M059J (cell line): ENCODE results near the gene COL6A2. TPM values are rescaled to one million over a fixed set of nuclear protein-coding genes. Genes with fewer than 3 reads are reported as not detected.
"Not testable (repeated sequence)": the region's sequence is repeated elsewhere in the genome, so short reads cannot be mapped to it uniquely, and the experiment has no call there.

Experiments
- DNase-seq: peaks from one replicate; pipeline ENCODE4 v3.0.0-alpha.2; 2012; ENCODE audit warnings: low read depth
- total RNA-seq: library from RNA; depleted of rRNA; stranded (reverse); fragments of >200 nt; shearing (Covaris generic); gene quantifications from 2 replicates; pipeline ENCODE4 v1.2.3, GENCODE V29; 2014

The COL6A2 gene
- total RNA-seq, 1 experiment from 2014 or later, result 240 TPM

DNA sequence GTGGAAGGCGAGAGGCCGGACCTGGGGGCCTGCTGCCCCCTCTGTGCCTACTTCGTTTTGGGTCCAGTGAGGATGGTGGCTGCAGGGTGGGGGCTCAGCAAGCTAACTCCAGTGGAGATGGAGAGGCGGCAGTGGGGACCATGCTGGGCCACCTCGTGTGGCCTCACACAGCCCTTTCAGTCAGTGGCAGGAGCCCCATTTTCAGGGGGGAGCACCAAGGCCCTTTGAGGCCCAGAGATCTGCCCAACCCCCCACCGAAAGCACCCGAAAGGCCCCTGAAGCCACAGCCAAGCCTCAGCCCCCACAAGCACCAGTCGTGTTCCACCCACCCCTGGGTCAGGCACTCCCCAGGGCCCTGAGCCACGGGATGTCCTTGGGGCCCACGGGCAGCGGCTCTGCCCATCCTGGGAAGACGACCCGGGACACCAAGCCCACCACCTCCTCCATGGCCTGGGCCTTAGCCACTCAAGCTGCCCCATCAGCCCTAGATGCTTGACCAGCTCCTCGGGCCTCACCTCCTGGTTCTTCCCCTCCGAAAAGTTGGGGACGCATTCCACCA is 57.1 kb downstream of the COL6A2 start:
- DNase-seq, result no peak

DNA sequence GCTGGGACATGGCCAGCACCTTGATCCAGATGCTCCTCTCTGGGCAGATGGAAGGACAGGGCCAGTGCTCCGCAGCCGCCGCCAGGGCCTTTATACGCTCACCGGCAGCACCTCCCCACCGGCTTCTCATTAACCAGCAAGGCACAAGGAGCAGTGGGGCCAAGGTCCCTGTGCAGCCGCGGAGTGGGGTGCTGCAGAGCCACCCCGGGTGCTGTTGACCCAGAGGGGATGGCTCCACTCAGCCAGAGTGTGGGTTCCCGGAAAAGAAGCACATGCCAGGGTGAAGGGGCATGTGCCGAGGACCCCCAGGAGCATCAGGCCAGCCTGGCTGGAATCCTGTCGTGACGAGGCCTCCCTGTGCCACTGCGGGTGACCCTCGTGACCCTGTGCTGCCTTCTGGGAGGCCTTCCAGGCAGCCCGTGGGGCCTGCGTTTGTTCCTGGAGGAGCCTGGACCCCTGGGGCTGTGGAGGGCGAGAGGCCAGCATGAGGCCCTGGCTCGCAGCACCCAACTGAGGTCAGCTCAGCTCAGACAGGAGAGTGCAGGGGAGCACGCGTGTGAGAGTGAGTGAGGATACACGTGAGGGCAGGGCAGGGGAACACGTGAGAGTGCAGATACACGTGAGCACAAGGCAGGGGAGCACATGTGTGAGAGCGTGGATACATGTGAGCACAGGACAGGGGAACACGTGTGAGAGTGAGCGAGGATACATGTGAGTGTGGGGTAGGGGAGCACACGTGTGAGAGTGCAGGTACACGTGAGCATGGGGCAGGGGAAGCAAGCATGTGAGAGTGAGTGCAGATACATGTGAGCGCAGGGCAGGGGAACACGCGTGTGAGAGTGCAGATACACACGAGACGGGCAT is 57.8 kb downstream of the COL6A2 start, which contains the start of gene FTCD:
Gene FTCD, minus strand, starts transcription at position 66 of the 864 bp plus-strand sequence. Its CDS starts 56 bp downstream, at position 10.
- DNase-seq, result no peak

DNA sequence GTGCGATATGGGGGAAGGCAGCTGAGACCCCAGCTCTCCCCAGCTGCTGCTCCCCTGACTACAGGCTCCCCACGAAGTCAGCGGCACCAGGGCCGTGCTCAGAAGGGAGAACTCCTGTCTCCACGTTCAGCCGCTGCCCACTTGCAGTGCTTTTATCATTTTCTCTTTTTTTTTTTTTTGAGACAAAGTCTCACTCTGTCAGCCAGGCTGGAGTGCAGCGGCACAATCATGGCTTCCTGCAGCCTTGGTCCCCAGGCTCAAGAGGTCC is 58.4 kb downstream of the COL6A2 start:
- no peak for DNase-seq

DNA sequence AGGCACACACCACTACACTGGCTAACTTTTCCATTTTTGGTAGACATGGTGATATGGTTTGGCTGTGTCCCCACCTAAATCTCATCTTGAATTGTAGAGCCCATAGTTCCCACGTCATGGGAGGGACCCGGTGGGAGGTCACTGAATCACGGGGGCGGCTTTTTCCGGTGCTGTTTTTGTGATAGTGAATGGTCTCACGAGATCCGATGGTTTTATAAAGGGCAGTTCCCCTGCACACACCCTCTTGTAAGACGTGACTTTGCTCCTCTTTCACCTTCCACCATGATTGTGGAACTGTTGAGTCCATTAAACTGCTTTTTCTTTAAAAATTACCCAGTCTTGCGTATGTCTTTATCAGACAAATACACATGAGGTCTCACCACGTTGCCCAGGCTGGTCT is 58.8 kb downstream of the COL6A2 start:
- DNase-seq, result no peak

DNA sequence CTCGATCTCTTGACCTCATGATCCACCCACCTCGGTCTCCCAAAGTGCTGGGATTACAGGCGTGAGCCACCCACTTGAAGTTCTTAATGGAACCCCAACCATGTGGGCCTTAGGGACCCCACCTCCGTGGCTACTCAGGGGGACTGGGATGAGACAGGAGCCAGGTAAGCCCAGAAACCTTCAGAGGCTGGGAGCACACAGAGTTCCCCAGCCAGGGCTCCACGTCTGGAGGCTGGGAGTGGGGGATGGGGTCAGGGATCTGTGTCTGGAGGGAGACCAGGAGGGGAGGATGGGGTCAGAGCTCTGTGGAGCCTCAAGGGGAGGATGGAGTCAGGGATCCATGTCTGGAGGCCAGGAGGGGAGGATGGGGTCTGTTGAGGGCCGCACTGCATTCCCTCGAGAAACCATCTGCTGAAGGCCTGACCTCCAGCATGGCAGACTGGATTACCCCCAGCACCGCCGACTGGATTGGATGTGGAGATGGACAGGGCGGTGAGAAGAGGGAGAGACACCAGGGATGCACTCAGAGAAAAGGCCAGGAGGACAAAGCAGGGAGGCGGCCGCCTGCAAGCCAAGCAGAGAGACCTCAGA is 59.6 kb downstream of the COL6A2 start:
- no peak for DNase-seq

DNA sequence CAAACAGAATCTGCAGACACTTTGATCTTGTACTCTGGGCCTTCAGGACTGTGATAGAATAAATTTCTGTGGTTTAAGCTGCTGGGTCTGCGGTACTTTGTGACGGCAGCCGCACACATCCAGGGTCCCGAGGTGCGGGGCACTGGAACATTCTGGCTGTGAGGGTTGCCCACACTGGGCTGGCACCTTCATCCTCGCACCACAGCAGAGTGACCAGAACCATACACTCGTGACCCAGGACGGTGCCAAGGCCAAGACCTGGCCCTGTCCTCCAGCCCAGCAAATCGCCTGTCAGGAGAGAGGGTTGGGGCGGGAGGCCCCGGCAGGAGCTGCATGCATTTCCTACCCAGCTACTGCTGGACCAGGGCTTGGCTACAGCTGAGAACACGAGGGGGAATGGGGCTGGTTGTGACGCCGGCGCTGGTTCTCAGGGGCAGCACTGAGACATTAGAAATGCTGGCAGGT is 60.1 kb downstream of the COL6A2 start:
- no peak for DNase-seq

DNA sequence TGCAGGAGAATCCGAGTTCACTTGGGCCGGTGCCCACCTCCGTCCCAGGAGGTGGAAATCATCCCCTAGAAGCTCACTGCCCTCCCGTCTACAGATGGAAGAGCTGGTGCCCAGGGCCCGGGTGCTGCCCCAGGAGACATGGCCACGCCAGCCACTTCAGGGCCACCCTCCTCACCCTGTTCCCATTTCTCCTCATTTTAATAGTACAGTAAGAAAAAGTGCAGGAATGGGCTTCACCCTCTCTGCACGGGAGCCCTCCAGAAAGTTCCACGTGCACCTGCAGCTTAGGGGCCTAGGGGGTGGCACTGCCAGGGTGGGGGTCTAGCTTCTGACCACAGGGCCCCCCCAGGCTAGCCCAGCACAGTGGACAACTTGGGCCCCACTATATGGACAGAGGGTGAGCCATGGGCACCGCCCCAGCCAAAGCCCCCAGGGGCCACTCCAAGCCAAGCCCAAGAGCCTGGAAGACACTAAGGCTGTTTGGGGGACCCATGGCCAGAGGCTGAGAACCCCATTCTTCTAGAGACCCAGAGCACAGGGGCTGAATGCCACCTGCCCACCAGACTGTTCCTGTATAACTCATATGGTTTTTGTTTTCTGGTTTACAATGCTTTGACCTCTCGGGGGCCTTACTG is 60.9 kb downstream of the COL6A2 start:
- DNase-seq, result no peak

DNA sequence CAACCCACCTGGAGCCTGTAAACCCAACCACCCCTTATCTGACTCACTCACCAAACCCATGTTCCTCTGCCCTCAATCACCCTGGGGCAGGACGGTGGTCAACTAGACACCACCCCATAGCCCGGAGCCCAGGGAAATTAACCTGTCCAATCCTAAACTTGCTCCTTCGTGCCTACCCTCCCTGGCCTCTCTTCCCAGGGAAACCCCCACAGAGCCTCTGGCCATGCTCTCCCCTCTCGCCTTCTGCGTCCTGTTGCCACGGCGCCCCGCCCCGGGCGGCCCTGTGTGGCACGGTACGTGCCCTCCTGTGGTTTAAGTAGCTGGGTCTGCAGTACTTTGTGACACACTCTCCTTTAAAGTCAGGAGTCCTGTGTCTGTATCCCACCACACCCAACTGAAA is 61.5 kb downstream of the COL6A2 start:
- peak; percentile 44 for DNase-seq

DNA sequence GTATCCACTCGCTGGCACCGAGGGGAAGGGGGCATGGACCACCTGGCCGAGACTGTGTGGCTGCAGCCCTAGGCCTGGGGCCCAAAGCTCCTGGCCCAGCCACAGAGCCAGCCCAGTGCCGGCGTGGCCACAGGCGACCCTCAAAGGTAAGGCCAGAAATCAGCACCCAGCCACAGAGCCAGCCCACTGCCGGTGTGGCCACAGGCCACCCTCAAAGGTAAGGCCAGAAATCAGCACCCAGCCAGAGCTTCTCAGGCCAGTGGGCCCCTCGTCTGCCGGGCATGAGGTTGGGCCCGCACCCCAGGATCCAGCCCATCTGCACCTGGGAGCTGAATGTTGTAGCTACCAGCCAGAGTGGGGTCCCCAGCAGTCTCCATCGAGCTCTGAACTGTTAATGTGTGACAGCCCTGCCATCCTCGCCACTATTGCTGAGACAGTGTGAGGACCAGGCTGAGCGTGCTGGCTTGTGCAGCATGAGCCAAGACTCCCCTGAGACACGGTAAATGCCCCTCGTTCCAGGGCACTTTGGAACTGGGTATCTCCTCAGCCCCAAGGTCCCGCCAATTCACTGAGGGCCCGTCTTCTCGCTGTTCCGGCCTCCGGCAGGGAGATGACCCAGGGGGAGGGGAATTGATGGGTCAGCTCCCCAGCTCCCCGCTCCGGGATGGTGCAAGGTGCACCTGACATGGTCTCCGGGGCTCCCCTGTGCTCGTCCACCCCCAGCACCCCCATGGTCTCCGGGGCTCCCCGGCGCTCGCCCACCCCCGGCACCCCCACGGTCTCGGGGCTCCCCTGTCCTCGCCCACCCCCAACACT is 62.1 kb downstream of the COL6A2 start:
- no peak for DNase-seq

DNA sequence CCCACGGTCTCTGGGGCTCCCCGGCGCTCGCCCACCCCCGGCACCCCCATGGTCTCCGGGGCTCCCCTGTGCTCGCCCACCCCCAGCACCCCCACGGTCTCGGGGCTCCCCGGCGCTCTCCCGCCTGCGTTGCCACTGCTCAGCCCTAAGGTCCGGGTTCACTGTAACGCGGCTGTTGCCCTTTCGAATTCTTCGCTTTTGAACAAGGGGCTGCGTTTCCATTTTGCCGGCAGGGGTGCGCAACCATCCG is 62.7 kb downstream of the COL6A2 start:
- DNase-seq, result no peak

DNA sequence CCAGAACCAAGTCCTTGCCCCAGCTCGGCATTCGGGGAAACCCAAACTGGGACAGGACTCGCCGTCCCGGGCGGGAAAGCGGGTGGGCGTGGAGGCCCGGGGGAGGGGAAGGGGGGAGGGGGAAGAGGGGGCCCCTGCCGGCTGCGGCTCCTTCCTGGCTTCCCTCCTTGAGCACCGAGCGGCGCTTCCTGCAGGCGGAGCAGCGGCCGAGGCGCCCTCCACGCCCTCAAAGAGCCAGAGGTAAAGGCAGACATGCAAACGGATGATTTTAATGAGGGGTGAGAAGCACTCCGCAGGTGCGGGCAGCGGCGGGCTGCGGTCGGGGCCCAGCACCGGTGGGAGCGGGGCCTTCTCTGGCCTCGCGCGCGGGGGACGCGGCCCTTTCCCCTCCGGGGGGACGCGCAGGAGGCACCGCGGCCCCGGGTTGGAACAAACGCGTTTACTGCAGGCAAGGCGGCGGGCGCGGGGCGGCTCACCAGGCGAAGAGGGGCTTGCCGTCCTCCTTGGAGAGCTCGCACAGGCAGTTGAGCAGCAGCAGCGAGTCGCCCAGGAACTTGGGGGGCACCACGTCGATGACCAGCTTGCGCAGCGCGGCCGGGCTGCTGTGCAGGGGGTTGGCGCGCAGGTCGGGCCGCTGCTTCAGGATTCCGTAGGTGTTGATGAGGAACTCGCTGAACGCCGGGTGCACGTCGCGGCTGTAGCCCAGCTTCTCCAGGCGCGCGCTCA is 63.2 kb downstream of the COL6A2 start:
- no peak for DNase-seq

DNA sequence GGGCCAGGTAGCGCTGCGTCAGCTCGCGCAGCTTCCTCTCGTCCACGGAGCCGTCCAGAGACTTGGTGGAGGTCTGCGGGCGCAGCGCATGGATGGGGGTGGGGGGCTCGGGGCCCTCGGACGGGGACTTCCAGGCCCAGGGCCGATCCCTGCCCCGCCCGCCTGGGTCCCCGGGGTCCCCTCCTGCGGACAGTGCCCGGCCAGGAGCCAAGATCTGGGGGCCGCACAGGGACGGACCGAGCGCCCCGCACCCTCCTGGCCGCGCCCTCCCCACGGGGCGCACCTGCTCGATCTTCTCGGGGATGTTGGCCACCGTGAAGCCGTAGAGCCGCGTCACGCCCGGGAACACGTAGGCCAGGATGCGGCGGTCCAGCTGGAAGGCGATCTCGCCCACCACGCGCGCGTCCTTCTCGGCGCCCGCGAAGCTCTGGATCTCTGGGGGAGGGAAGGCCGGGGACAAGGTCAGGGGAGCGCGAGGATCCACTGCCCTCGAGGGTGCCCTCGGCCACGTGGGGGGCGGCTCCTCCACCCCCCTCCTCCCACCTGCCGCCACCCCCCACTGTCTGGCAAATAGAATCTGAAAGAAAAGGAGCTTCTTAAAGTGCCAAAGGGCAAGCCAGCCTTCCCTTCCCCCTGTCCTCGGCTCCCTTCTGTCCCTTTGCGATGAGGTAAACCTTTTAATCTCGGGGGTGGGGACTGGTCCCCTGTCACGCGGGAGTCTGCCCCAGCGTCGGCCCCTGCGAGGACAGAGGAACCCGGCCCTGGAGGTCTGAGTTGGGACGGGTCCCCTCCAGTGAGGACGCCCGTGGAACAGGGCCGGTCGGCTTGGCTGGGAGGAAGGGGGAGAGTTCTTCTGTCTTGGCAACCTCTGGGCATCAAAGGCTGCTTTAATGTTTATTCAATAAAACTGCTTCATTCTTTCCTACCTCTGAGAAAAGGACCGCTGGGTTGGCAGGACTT is 64.0 kb downstream of the COL6A2 start:
- no peak for DNase-seq

DNA sequence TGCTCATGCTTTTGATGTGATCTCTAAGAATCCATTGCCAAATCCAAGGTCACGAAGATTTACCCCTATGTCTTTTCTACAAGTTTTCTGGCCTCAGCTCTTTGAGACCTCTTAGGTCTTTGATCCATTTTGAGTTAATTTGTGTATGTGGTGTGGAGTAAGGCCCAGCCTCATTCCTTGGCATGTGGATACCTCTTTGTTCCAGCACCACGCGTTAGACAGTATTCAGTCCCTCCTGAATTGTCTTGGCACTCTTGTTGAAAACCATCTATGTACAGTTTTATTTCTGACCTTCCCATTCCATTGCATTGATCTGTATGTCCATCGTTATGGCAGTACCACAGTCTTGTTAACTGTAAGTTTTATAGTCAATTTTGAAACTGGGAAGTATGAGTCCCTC is 65.5 kb downstream of the COL6A2 start:
- no peak for DNase-seq

DNA sequence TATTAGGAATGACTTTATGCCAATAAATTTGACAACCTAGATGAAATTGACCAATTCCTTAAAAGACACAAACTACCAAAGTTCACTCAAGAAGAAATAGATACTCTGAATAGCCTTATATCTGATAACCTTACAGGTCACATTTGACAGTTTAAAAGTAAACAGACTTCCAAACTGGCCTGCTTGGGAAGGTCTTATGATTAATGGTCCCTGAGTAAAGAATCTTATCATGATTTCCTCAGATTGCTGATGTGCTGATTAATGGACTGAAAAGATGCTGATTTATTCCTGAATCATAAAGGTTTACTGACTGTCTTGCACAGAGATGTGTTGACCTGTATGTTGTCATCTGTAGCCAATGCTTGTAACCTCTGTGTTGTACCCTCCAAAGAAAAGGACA is 67.2 kb downstream of the COL6A2 start:
- peak; percentile 18 for DNase-seq

DNA sequence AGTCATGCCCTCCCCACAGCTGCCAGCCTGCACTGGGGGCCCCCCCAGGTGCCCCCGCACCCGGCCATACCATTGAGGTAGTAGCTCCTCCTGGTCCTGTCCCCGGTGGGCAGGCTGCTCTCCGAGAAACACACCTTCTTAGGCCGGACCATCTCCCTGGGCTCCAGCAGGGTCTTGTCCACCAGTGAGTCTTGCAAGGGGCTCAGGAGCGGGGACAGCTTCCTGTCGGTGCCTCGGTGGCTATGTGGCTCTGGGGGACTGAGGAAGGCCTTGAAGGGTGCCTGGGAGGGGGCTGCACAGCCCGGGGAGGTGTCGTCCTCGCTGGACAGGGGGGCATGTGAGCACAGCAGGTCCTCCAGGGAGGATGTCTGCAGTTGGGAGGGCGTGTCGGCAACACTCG is 70.3 kb downstream of the COL6A2 start:
- DNase-seq, result no peak

DNA sequence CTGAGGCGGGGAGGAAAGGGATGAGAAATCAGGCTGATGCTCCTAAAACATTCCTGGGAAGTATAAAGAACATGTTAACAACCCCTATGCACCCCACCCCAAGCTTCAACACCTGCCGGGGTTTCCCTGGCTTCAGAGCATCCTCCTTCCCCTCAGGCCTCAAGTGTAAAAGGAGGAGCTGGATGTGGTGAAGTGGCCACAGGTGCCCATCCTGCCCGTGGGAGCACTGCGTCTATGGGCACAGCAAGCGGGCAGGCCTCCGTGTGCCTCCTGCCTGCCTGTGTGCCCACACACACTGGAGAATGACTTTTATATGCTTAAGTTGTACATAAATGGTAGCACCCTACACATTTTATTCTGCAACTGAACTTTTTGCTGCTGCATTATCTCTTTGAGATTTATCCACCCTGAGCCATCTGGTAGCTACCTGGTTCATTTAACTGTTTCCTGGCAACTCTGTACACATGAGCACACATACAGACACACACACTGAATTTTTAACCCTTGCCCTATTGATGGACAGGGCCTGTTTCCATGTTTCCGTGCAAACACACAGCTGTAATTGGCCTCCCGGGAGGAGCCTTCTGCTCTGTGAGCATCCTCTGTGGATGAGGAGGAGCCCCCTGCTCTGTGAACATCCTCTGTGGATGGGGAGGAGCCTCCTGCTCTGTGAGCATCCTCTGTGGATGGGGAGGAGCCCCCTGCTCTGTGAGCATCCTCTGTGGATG is 70.9 kb downstream of the COL6A2 start:
- DNase-seq, result peak; percentile 36

DNA sequence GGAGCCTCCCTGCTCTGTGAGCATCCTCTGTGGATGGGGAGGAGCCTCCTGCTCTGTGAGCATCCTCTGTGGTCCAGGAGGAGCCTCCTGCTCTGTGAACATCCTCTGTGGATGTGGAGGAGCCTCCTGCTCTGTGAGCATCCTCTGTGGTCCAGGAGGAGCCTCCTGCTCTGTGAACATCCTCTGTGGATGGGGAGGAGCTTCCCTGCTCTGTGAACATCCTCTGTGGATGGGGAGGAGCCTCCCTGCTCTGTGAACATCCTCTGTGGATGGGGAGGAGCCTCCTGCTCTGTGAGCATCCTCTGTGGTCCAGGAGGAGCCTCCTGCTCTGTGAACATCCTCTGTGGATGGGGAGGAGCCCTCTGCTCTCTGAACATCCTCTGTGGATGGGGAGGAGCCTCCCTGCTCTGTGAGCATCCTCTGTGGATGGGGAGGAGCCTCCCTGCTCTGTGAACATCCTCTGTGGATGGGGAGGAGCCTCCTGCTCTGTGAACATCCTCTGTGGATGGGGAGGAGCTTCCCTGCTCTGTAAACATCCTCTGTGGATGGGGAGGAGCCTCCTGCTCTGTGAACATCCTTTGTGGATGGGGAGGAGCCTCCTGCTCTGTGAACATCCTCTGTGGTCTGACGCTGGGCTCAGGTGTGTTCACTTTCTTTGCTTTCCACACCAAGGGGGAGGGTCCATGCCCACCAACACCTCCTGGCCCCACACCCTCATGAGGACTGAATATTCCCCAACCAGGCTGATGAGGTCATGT is 72.7 kb downstream of the COL6A2 start:
- not testable (repeated sequence) for DNase-seq

DNA sequence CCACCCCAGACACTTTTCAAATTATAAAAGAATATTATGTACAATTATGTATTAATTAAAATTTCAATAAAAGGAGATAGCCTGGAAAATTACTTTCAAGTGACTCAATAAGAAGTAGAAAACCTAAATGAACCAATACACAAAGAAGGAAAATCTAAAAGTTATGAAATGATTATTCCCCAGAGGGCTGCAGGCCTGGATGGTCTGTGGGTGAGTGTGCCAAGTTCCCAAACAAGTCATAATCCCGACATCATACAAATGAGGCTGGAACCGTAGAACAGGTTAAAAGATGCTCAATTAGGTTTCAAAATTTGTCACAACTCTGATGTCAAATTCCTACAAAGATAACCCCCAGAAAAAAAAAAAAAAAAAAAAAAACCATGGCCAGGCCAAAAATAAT is 73.7 kb downstream of the COL6A2 start:
- DNase-seq, result no peak
